Esophagus muscularis mucosa (tissue), 4 donors: ENCODE data around the gene MARCKS. TPM values are rescaled to one million over a fixed set of nuclear protein-coding genes. Genes with fewer than 3 reads are reported as not detected.
A peak's percentile ranks its signal among the peaks of the same experiment; 100 is the strongest.

Experiments used
- DNase-seq: peaks from one replicate; pipeline ENCODE4 v3.0.0-alpha.2; 2017; ENCODE audit errors: extremely low spot score
- H3K27ac ChIP-seq, 4 donors: fragments of 200-600 bp; sonication (generic); replicated peaks in 1 of 4; 1 replicate in 3 of 4; 2 replicates in 1 of 4; pipeline ENCODE4 v1.5.1; 2016 to 2019; ENCODE audit warnings: mild to moderate bottlenecking in 1 of 4
- H3K27me3 ChIP-seq, 4 donors: fragments of 200-600 bp; sonication (generic); one replicate each; pipeline versions ENCODE4 v1.5.1 to v1.6.0; 2016 to 2019
- H3K36me3 ChIP-seq, 4 donors: fragments of 200-600 bp; sonication (generic); one replicate each; pipeline ENCODE4 v1.5.1; 2016 to 2019
- H3K4me1 ChIP-seq, 4 donors: fragments of 200-600 bp; sonication (generic); one replicate each; pipeline ENCODE4 v1.5.1; 2016 to 2019
- H3K4me3 ChIP-seq, 4 donors: fragments of 200-600 bp; sonication (generic); 1 replicate in 2 of 4; 2 replicates in 2 of 4; pipeline ENCODE4 v1.5.1; 2016 to 2019; ENCODE audit warnings: mild to moderate bottlenecking in 4 of 4, moderate library complexity in 1 of 4
- H3K9me3 ChIP-seq, 4 donors: fragments of 200-600 bp; sonication (generic); 1 replicate in 3 of 4; 2 replicates in 1 of 4; pipeline ENCODE4 v1.5.1; 2016 to 2019
- CTCF ChIP-seq, 3 experiments: fragments of 200-600 bp in 2 of 3; fragments of 450-650 bp in 1 of 3; sonication (generic) in 2 of 3; IDR thresholded peaks; one replicate each; pipeline ENCODE4 v1.5.1; 2017 to 2019; ENCODE audit warnings: antibody characterized with exemption in 3 of 3, mild to moderate bottlenecking in 2 of 3, moderate library complexity in 1 of 3
- EP300 ChIP-seq: sonication (generic); formaldehyde crosslinking; IDR thresholded peaks from one replicate; pipeline ENCODE4 v1.6.1; 2017; ENCODE audit warnings: antibody characterized with exemption
- POLR2A ChIP-seq: fragments of 450-650 bp; IDR thresholded peaks from one replicate; pipeline ENCODE4 v1.6.1; 2017; ENCODE audit warnings: antibody characterized with exemption, moderate library complexity, mild to moderate bottlenecking, low read depth
- POLR2AphosphoS5 ChIP-seq, 2 donors: sonication (generic); formaldehyde crosslinking; IDR thresholded peaks; one replicate each; pipeline ENCODE4 v1.6.1; 2017; ENCODE audit warnings: antibody characterized with exemption in 2 of 2
- WGBS: methylation state at CpG from one replicate; pipeline ENCODE4 v1.1.5; 2018; 5-methylcytosine and 5-hydroxymethylcytosine counted together
- intact Hi-C: fragments of 100-400 bp; cut with DNase I; formaldehyde crosslinking; loops from one replicate; pipeline ENCODE4 v1.15.1; 2023
- total RNA-seq, 4 donors: library from RNA; depleted of rRNA; stranded (reverse); fragments of >200 nt; gene quantifications; one replicate each; pipeline versions ENCODE4 v1.1.0 to v1.2.1, GENCODE V29; 2016

MARCKS gene
- total RNA-seq, 4 donors from 2014 or later = 19.2 to 32.7 (median 31.2) TPM

GRCh38 chr6:113858480-113859348, 1.6 kb downstream of the MARCKS start:
- intact Hi-C loops = loop anchor here (5.0 to 10.0 kb wide), 3 partner anchors 294 to 1076 kb away; no protein-coding TSS in a partner anchor
- Histone ChIP-seq H3K27ac (peak overlapping the region; percentile 90 to 97 (median 94)), H3K4me1 (peaks cover 4 to 44% (median 39%) of the 10 kb centered on the region in 4 donors), H3K4me3 (peak overlapping the region; percentile 65 to 81 (median 73)), H3K9me3 (no peaks in the 10 kb centered on the region), H3K36me3 (no peaks in the 10 kb centered on the region), H3K27me3 (no peaks in the 10 kb centered on the region)
- DNase-seq = no peak
- under 1% methylated on average over 37 of the region's 67 CpGs for WGBS
- TF ChIP-seq POLR2A = peak; percentile 10
- TF ChIP-seq POLR2AphosphoS5 (IDR thresholded peaks at IDR 0.05) = peak; percentile 74 to 86
- no peak for TF ChIP-seq EP300
- peak; percentile 94 to 99 (median 99) for TF ChIP-seq CTCF (IDR thresholded peaks at IDR 0.05)

- Histone ChIP-seq H3K27me3 (no peaks in the 10 kb centered on the region), H3K9me3 (no peaks in the 10 kb centered on the region), H3K27ac (peak overlapping the region; percentile 90 to 97 (median 94)), H3K4me3 (peak overlapping the region; percentile 65 to 81 (median 73)), H3K4me1 (peaks cover 4 to 40% (median 35%) of the 10 kb centered on the region in 4 donors), H3K36me3 (no peaks in the 10 kb centered on the region)
- DNase-seq = no peak
- intact Hi-C loops = loop anchor here (5.0 to 10.0 kb wide), 3 partner anchors 295 to 1077 kb away; no protein-coding TSS in a partner anchor
- WGBS = 21% methylated on average over 40 of the region's 90 CpGs
- no peak for TF ChIP-seq POLR2AphosphoS5 (IDR thresholded peaks at IDR 0.05)
- TF ChIP-seq CTCF (IDR thresholded peaks at IDR 0.05) = peak in 1 of 3 experiments; percentile 4
- TF ChIP-seq EP300 = no peak
Measured at GRCh38 chr6:113859349-113860180, 2.4 kb downstream of the MARCKS start.

- Histone ChIP-seq H3K4me1 (peaks cover 4 to 43% (median 33%) of the 10 kb centered on the region in 4 donors), H3K4me3 (peak overlapping the region; percentile 65 to 81 (median 73)), H3K36me3 (no peaks in the 10 kb centered on the region), H3K27me3 (no peaks in the 10 kb centered on the region), H3K9me3 (no peaks in the 10 kb centered on the region), H3K27ac (peak overlapping the region; percentile 90 to 97 (median 94))
- no peak for DNase-seq
- intact Hi-C loops = no loop called here
- 50% methylated on average over 37 of the region's 56 CpGs for WGBS
- TF ChIP-seq POLR2A (no peak), CTCF (IDR thresholded peaks at IDR 0.05) (no peak), POLR2AphosphoS5 (IDR thresholded peaks at IDR 0.05) (no peak), EP300 (no peak)
Measured at GRCh38 chr6:113860181-113860955, 3.2 kb downstream of the MARCKS start.

- no peak for DNase-seq
- H3K9me3 ChIP-seq = no peaks in the 10 kb centered on the region
- H3K36me3 ChIP-seq = no peaks in the 10 kb centered on the region
- no peak overlapping the region for H3K4me3 ChIP-seq
- peak overlapping the region in 3 of 4 donors; percentile 29 to 97 (median 33) for H3K27ac ChIP-seq
- intact Hi-C loops = loop anchor here (2.0 kb wide), 1 partner anchor 555 kb away; no protein-coding TSS in a partner anchor
- TF ChIP-seq POLR2A (no peak), CTCF (IDR thresholded peaks at IDR 0.05) (no peak), POLR2AphosphoS5 (IDR thresholded peaks at IDR 0.05) (no peak), EP300 (no peak)
- peaks cover 4 to 36% (median 27%) of the 10 kb centered on the region in 4 donors for H3K4me1 ChIP-seq
- no peaks in the 10 kb centered on the region for H3K27me3 ChIP-seq
Measured at GRCh38 chr6:113862112-113862511, 5.0 kb downstream of the MARCKS start.
